Stimulated activated CD4-positive, alpha-beta T cell treated with anti-CD3 and anti-CD28 coated beads, Interleukin-2, amount 100 ng/mL, for 48 hours (primary cell): ENCODE results near the gene ELANE.
"Not testable (repeated sequence)": the region's sequence is repeated elsewhere in the genome, so short reads cannot be mapped to it uniquely, and the experiment has no call there.

Experiments
- DNase-seq, 2 donors: peaks; one replicate each; pipeline ENCODE4 v3.0.0-alpha.2; 2020

The ELANE gene

GRCh38 chr19:863315-863620 is 11.2 kb downstream of the ELANE start:
- DNase-seq = no peak

DNA sequence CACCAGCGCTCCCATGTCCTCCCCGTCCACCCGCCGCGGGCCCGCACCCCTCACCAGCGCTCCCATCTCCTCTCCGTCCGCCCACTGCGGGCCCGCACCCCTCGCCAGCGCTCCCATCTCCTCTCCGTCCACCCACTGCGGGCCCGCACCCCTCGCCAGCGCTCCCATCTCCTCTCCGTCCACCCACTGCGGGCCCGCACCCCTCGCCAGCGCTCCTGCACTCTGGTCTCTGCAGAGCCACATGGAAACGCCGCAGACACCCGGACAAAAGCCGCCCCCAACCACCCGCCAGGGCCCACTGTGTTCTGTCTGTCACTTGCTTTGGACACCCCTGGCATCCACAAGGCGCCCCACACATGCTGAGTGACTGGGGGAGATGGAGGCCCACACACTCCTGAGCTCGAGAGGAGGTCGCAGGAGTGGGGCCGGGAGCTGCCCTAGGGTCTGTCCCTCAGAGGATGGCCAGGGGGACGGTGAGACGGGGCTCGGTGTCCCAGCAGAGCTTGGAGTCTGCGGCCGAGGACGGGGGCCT is 14.7 kb downstream of the ELANE start:
- DNase-seq = no peak

DNA sequence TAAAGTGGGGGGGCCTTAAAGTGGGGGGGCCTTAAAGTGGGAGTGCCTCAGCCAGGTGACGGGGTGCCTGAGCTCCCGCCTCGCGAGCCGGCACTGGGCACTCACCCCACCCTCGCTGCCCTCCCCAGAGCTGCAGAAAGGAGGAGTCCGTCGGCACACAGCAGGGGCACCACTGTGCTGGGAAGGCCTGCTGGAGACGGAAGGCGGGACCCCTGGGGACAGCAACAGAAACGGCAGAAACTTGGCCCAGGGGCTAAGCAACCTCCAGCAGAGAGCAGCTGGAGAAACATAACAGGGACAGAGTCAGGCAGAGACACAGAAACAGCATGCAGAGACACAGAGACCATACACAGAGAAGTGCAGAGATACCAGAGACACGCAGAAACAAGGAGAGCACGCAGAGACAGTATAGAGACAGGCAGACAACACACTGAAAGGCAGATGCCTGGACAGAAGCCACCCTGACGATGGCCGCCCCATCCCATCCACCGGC is 15.2 kb downstream of the ELANE start:
- no peak for DNase-seq

- no peak for DNase-seq
These were observed 15.9 kb downstream of the ELANE start for GRCh38 chr19:867855-868457.

DNA sequence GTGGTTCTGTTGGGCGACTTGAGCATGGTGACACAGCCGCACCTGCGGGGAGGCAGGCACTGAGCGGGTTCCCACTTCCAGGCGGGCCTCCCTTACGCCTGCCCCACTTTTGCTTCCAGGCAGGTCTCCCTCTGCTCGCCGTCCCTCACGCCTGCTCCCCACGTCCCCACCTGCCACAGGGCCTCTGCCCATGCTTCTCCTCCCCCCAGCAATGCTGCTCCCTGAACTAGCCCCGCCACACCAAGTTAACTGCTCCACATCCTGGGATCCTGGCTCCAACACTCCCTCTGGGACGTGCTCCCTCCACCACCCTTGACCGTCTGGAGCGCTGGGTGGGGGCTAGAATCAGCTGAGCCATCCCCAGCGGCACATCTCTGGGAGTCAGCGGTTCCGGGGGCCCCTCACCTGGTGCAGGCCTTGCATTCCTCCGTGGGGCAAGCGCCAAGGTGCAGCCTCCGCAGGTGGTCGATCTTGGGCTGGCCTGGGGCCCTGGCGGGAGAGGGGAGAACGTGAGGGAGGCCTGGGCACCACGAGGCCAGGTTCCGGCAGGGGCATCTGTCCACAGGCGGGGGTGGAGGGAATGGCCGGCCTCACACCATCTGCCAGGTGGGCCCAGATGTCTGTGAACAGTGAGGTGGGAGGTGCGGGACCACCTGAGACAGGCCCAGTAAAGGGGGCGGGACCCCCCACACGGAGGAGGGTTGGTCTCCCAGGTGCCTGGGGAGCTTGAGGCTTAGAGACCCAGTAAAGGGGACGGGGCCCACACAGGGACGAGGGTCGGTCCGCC is 16.5 kb downstream of the ELANE start:
- DNase-seq = no peak

- DNase-seq = no peak
These were observed 17.4 kb downstream of the ELANE start for GRCh38 chr19:869245-870177.

DNA sequence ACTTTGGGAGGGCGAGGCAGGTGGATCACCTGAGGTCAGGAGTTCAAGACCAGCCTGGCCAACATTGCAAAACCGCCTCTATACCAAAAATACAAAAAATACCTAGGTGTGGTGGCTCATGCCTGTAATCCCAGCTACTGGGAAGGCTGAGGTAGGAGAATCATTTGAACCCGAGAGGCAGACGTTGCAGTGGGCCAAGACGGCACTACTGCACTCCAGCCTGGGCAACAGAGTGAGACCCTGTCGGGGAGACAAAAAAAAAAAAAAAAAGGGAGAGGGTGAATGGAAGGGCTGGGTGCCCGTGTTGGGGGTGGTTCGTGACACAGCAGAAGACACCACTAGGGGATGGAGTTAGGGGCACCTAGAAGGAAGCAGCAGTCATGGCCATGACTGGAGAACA is 18.2 kb downstream of the ELANE start:
- no peak for DNase-seq

DNA sequence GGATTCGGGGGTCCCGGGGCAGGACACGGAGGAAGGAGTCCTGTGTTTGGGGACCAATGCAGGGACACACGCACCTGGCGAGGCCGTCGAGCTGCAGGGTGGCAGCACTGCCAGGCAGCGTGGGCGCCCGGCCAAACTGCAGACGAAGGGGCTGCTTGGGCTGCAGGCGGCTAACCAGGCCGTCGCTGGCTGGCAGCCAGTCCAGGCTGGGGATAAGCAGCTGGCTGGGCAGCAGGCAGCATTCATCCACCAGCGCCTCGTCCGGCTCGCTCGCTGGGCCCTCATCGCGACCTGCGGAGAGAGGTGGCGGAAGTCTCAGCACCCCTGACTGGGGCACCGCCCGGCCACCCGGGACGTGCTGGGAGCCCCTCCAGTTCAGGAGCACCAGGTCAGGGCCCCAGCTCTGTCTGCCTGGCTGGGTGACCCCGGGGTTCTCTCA is 18.9 kb downstream of the ELANE start:
- DNase-seq = no peak

DNA sequence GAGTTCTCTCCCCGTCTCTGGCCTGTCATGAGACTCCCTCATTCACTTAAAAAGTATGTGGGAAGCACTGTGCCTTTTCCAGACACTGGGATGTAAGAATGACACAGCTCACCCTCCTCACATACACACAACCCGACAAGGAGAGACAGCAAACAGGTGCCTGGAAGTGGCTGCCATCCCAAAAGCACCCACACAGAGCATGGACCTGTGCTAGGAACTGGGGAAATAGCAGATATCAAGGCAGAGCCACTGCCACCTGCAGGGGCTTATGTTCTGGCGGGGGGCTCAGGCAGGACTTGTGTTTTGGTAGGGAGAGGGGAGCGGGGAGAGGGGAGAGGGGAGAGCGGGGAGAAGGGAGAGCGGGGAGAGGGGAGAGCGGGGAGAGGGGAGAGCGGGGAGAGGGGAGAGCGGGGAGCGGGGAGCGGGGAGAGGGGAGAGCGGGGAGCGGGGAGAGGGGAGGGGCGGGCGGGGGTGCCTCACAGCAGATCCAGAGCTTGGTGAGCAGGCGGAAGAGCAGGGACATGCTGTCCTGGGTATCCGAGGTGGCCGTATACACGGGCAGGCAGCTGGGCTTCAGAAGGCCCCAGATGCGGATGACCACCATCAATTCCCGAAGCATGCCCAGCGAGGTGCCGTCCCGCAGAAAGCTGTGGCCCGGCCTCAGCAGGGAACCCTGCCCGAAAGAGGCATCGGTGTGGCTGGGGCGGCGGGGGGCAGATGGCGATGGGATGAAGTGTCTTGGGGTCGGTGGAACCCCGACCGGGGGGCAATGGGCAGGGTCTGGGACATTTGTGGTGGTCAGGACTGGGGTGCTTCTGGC is 19.6 kb downstream of the ELANE start:
- DNase-seq = no peak

DNA sequence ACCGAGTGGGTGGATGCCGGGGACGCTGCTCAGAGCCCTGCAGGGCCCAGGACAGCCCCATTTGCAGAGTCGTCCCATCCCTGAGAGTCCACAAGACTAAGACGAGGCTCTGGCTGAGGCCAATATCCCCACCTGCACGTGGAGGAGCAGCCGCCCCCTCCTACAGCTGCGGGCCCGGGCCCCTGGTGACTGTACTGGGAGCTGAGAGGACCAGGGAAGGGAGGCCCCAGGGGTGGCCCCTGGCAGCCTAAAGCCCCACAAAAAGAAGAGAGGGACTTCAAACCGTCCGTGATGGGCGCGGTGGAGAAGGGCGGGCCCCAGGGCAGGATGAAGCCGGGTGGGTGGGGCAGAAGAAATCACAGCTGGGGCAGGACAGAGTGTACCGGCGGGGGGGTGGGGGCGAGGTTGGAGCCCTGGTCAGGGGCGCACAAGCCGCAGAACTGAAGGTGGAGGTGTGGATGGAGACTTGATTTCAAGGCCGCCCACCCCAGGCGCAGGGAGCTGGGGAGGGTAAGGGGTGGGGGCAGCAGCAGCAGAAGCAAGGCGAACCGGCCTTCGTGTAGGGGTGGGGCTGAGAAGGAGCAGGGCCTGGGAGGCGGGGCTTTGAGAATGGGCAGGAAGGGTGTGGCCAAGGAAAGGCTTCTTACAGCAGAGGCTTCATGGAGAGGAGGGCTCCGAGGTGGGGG is 20.3 kb downstream of the ELANE start:
- DNase-seq = peak; percentile 69 to 75

DNA sequence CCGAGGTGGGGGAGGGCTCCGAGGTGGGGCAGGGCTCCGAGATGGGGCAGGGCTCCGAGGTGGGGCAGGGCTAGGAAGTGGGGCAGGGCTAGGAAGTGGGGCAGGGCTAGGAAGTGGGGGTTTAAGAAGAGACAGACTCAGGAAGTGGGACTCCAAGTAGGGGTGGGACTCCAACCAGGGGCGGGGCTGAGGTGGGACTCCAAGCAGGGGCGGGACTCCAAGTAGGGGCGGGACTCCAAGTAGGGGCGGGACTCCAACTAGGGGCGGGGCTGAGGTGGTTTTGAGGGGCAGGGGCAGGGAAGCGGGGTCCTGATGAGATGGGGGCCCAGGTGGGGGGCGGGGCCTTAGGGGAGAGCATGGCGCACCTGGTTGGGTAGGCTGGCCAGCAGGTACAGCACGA is 21.0 kb downstream of the ELANE start:
- peak; percentile 56 to 61 for DNase-seq

GRCh38 chr19:873561-874041 is 21.5 kb downstream of the ELANE start:
- DNase-seq = no peak

GRCh38 chr19:875265-875879 is 23.3 kb downstream of the ELANE start:
- no peak for DNase-seq

DNA sequence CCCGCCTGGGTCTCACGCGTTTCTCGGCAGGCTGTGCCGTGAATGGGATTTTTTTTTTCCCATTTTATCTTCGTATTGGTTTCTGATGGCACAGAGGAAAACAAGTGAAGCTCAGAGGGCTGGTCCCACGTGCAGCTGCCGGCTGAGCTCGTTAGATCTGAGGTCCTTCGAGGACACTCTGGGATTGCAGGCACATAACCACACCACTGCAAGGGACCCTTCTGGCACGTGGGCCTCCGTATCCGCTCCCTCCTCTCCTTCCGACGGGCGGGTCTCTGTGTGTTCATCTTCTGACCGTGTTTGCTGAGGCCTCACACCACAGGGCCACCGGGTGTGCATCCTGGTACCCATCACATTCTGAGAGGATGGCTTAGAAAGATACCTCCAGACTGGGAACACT is 24.0 kb downstream of the ELANE start:
- no peak for DNase-seq

DNA sequence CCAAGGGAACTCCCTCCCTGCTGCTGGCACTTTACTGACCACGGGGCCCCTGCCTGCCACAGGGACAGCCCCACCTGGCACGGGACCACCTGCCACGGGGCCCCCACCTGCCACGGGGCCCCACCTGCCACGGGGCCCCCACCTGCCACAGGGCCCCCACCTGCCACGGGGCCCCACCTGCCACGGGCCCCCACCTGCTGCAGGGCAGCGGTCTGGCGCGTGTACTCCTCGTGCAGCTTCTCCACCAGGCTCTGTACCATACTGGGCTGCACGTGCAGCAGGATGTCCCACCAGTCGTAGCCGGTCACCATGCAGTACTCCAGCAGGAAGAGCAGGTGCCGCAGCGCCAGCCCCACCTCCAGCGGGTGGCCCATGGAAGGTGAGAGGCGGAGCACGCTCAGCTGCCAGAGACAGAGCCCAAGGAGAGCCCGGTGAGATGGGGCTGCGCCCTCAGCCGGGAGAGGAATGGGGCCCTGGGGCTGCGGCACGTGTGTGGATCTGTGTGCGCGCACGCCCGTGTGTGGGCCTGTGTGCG is 24.7 kb downstream of the ELANE start:
- no peak for DNase-seq

DNA sequence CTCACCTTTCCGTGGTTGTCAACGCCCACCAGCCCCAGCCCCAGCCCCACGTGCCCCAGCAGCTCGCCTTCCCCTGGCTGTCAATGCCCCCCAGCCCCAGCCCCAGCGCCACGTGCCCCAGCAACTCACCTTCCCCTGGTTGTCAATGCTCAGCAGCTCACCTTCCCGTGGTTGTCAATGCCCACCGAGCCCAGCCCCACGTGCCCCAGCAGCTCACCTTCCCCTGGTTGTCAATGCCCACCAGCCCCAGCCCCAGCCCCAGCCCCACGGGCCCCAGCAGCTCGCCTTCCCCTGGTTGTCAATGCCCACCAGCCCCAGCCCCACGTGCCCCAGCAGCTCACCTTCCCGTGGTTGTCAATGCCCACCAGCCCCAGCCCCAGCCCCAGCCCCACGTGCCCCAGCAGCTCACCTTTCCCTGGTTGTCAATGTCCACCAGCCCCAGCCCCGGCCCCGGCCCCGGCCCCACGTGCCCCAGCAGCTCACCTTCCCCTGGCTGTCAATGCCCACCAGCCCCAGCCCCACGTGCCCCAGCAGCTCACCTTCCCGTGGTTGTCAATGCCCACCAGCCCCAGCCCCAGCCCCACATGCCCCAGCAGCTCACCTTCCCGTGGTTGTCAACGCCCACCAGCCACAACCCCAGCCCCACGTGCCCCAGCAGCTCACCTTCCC is 26.0 kb downstream of the ELANE start:
- not testable (repeated sequence) for DNase-seq

GRCh38 chr19:878751-879561 is 26.9 kb downstream of the ELANE start:
- not testable (repeated sequence) for DNase-seq

GRCh38 chr19:879711-880438 is 27.8 kb downstream of the ELANE start:
- no peak for DNase-seq
